D721Med (cell line): ENCODE data around the gene KIAA0040.

Source experiments
- DNase-seq: peaks from one replicate; pipeline ENCODE4 v3.0.0; 2011; ENCODE audit warnings: low spot score; ENCODE audit not compliant: insufficient read length
- FAIRE-seq: peaks from 2 replicates; lab custom pipeline; 2011; peaks lifted over from hg19 to GRCh38; lab: Jason Lieb, UNC
- TF ChIP-seq, protein P1 (sequence below): IDR thresholded peaks from 2 replicates; pipeline ENCODE4 v1.5.1; 2012; ENCODE audit warnings: mild to moderate bottlenecking, control low read depth; ENCODE audit not compliant: insufficient read depth; ENCODE audit errors: missing control alignments

Gene KIAA0040

DNA sequence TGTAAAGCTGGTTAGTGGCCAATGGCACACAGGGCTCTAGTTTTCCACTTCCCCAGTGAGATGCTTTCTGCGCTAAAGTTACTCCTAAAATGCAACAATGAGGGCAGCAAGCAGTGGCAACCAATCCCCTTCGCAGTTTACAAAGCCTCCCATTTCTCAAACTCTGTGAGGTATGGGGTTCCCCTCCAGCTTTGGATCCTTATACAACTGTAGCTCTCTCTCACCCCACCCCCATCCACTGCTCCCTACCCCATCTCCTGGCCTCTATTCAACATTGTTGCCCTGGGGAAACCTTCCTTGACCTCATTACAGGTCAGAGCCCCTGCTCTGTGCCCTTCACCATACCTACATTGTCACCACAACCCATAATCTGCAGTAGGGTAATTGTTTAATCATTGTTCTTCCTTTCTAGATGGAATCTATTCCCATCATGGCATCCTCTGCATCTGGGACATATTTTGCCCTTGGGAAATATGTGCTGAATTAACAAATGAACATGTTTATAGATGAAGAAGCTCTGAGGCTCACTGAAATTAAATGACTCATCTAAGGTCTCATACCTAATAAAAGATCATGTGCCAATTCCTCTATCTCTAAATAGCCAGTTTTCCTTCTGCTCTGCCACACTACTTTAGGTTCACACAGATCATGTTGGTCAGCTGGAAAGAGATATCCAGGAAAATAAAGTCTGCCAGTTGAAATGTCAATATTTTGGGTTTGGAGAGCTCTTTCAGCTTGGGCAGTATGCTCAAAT, 12.6 kb downstream of the KIAA0040 start:
- DNase-seq (no peak), FAIRE-seq (no peak)
- TF ChIP-seq, protein P1, sequence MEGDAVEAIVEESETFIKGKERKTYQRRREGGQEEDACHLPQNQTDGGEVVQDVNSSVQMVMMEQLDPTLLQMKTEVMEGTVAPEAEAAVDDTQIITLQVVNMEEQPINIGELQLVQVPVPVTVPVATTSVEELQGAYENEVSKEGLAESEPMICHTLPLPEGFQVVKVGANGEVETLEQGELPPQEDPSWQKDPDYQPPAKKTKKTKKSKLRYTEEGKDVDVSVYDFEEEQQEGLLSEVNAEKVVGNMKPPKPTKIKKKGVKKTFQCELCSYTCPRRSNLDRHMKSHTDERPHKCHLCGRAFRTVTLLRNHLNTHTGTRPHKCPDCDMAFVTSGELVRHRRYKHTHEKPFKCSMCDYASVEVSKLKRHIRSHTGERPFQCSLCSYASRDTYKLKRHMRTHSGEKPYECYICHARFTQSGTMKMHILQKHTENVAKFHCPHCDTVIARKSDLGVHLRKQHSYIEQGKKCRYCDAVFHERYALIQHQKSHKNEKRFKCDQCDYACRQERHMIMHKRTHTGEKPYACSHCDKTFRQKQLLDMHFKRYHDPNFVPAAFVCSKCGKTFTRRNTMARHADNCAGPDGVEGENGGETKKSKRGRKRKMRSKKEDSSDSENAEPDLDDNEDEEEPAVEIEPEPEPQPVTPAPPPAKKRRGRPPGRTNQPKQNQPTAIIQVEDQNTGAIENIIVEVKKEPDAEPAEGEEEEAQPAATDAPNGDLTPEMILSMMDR, result no peak

DNA sequence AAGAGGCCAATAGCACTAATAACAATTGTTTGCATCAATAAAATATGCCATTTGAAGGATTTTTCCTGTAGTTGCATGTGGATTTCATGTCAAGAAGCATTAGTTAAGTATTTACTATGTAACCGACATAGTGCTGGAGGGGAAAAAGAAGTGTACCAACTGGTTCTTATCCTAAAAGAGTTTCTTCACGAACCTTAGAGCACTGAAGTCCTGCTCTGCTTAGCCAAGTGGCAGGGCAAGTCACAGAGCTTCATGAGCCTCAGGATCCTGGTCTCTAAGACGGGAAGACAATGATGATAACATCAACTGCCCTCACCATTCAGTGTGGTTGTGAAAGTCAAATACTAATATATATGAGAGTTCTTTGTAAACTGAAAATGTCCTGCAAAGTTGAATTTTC, 14.1 kb downstream of the KIAA0040 start:
- TF ChIP-seq, protein P1, result no peak
- FAIRE-seq, result no peak
- DNase-seq, result no peak

DNA sequence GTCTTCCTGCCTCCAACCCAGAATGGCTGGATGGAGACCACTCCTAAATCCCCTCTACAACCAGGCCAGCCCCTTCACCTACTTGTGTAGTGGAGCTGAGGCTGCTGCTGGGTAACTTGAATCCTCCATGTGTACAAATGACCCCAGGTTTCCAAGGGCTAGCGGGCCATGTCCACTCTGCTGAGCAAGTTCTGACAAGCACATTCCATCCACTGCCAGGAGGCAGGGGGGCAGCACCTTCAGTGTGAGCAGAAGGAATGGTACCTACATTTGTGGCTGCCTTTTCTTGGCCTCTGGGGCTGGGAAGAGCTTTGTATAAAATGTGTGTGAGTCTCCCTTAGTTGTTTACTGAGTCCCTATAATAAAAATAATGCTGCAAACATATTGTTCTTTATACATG, 14.5 kb downstream of the KIAA0040 start:
- no peak for DNase-seq
- no peak for FAIRE-seq
- TF ChIP-seq, protein P1, result no peak

DNA sequence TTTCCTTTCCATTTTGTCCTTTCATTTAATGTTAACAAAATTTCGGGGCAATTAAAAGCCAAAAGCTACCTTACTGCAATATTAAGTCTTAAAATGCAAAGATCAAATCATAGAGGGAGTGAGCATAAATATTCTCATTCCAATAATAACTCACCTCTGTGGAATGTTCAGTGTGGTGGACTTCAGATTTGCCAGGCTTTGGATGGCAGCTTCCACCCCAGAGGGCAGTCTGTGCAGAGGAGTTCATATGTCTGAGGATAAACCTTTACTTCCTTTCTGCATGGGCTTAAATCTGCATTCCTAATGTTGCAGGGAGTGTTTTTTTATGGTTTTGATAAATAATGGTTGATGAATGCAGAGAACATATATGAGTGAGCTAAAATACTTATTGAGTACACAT, 16.3 kb downstream of the KIAA0040 start:
- no peak for DNase-seq
- TF ChIP-seq, protein P1, result no peak
- FAIRE-seq, result no peak

DNA sequence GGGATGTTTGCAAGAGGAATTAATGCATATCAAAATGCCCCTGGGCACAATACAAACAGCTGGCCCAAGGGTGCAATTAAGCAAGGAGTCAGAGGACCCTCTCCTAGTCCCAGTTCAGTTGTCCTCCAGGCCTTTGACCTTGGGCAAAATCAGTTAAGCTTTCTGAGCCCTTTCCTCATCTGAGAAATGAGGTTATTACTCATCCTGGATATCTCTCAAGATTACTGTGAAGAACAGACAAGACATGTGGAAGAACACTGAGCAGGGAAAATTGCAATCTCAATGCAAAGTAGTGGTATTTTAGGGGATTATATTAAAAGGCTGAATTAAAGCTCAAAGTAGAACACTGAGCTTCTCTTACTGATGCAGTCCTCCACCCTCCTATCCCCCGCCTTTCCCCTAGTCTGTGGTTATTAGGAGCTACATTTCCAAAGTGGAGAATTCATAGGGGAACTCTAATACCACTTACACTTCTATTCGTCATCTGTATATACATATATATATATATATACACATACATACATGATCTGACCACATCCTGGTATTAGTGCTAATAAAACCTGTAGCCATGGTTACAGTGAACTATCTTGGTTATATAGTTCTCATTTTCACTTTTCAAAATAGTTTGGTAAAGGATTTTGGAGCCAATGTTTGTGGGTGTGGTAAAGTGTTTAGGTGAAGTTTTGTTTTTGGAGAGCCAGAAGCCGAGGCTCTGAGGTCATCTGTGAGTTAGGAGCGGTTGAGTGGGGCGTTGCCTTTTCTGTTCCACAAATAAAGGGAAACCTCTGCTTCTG, 18.1 kb downstream of the KIAA0040 start:
- FAIRE-seq (no peak), DNase-seq (no peak)
- TF ChIP-seq, protein P1, result no peak

GRCh38 chr1:175173531-175173930, 19.0 kb downstream of the KIAA0040 start:
- no peak for DNase-seq
- FAIRE-seq, result no peak
- TF ChIP-seq, protein P1, result no peak
